Activated CD8-positive, alpha-beta T cell treated with anti-CD3 and anti-CD28 coated beads for 36 hours (primary cell): ENCODE data around the gene GANAB. TPM values are rescaled to one million over a fixed set of nuclear protein-coding genes. Genes with fewer than 3 reads are reported as not detected.
A peak's percentile ranks its signal among the peaks of the same experiment; 100 is the strongest.

Source experiments
- ATAC-seq: fragments of 200-7000 bp; cut with Tn5 transposase; one replicate; pipeline ENCODE4 v1.10.0; 2021; ENCODE audit warnings: mild to moderate bottlenecking, moderate library complexity
- CTCF ChIA-PET: fragments of 350-600 bp; sonication (Branson Sonifier 250); formaldehyde crosslinking; loops from one replicate; lab custom pipeline; 2021; ENCODE audit warnings: antibody characterized with exemption; lab: Charles Lee
- POLR2A ChIA-PET: fragments of 350-600 bp; sonication (Branson Sonifier 250); formaldehyde crosslinking; loops from one replicate; lab custom pipeline; 2021; ENCODE audit warnings: antibody characterized with exemption; lab: Charles Lee
- DNase-seq: peaks from one replicate; pipeline ENCODE4 v3.0.0-alpha.2; 2020
- H3K27ac Mint-ChIP-seq: one replicate; pipeline ENCODE4 v1.8.0; 2021; ENCODE audit warnings: mild to moderate bottlenecking, mixed read lengths
- H3K27me3 Mint-ChIP-seq: one replicate; pipeline ENCODE4 v1.8.0; 2021; ENCODE audit warnings: mixed read lengths
- H3K36me3 Mint-ChIP-seq: one replicate; pipeline ENCODE4 v1.8.0; 2021; ENCODE audit warnings: low read depth, mixed read lengths
- H3K4me1 Mint-ChIP-seq: one replicate; pipeline ENCODE4 v1.8.0; 2021; ENCODE audit warnings: low read depth, mixed read lengths
- H3K4me3 Mint-ChIP-seq: one replicate; pipeline ENCODE4 v1.8.0; 2021; ENCODE audit warnings: mild to moderate bottlenecking, moderate library complexity, mixed read lengths
- H3K9me3 Mint-ChIP-seq: one replicate; pipeline ENCODE4 v1.8.0; 2021; ENCODE audit warnings: mixed read lengths
- CTCF ChIP-seq: fragments of 200-600 bp; IDR thresholded peaks from one replicate; pipeline ENCODE4 v1.8.0; 2022; ENCODE audit warnings: antibody characterized with exemption, mild to moderate bottlenecking
- intact Hi-C: fragments of 100-400 bp; cut with micrococcal nuclease; formaldehyde crosslinking; loops from one replicate; pipeline ENCODE4 v1.10.0; 2022
- total RNA-seq, 2 experiments: library from RNA; stranded (reverse); gene quantifications; one replicate each; pipeline ENCODE4 v1.2.3, GENCODE V29; 2021

The GANAB gene
- total RNA-seq, 2 experiments from 2014 or later: 205 to 217 TPM

- DNase-seq: no peak
- CTCF ChIA-PET: interaction anchor here (0.9 to 1.3 kb wide), 5 partner anchors 14 to 117 kb away, joined by 3 to 4 read pairs (median 4); partner anchors contain the start of gene TUT1
These were observed 23.2 kb upstream of the GANAB start for GRCh38 chr11:62669420-62670161.

GRCh38 chr11:62667460-62667859 lies 21.0 kb upstream of the GANAB start:
- Mint-ChIP-seq H3K27me3 (no peaks in the 10 kb centered on the region), H3K27ac (peak overlapping the region; percentile 92), H3K9me3 (no peaks in the 10 kb centered on the region), H3K36me3 (peaks cover 70% of the 10 kb centered on the region), H3K4me1 (peaks cover 35% of the 10 kb centered on the region), H3K4me3 (peak overlapping the region; percentile 98)
- CTCF ChIA-PET: interaction anchor here (0.9 to 3.0 kb wide), 4 partner anchors 13 to 75 kb away, joined by 3 to 11 read pairs (median 6); no protein-coding TSS in a partner anchor
- ATAC-seq (no peak), DNase-seq (no peak)
- TF ChIP-seq CTCF: no peak
- POLR2A ChIA-PET: interaction anchor here (1.0 to 21.7 kb wide), 13 partner anchors 8 to 186 kb away, joined by 3 to 263 read pairs (median 9); partner anchors contain the start of genes B3GAT3, EML3, GANAB and INTS5
- intact Hi-C loops: loop anchor here (5.0 kb wide), 1 partner anchor 75 kb away; the partner anchor contains the start of gene TUT1

More at GRCh38 chr11:62669420-62670161, 23.2 kb upstream of the GANAB start:
- ATAC-seq: no peak
- Mint-ChIP-seq H3K27ac (peak overlapping the region; percentile 98), H3K27me3 (no peaks in the 10 kb centered on the region), H3K4me1 (peaks cover 36% of the 10 kb centered on the region), H3K36me3 (peaks cover 70% of the 10 kb centered on the region), H3K4me3 (peak overlapping the region; percentile 91), H3K9me3 (no peaks in the 10 kb centered on the region)
- POLR2A ChIA-PET: interaction anchor here (0.7 to 21.7 kb wide), 10 partner anchors 10 to 213 kb away, joined by 3 to 263 read pairs (median 16); partner anchors contain the start of genes B3GAT3, GANAB, INTS5 and ROM1
- TF ChIP-seq CTCF: no peak
- intact Hi-C loops: loop anchor here (5.0 kb wide), 1 partner anchor 77 kb away; the partner anchor contains the start of gene TUT1

- Mint-ChIP-seq H3K9me3 (no peaks in the 10 kb centered on the region), H3K27me3 (no peaks in the 10 kb centered on the region), H3K27ac (peak overlapping the region; percentile 92), H3K4me1 (peaks cover 37% of the 10 kb centered on the region), H3K4me3 (peak overlapping the region; percentile 98), H3K36me3 (peaks cover 71% of the 10 kb centered on the region)
- ATAC-seq (no peak), DNase-seq (no peak)
- intact Hi-C loops: loop anchor here (5.0 kb wide), 1 partner anchor 74 kb away; the partner anchor contains the start of gene TUT1
- no peak for TF ChIP-seq CTCF
- POLR2A ChIA-PET: interaction anchor here (0.7 to 21.7 kb wide), 25 partner anchors 9 to 187 kb away, joined by 3 to 263 read pairs (median 11); partner anchors contain the start of genes B3GAT3, EEF1G, EML3 and GANAB
- CTCF ChIA-PET: interaction anchor here (1.9 to 3.0 kb wide), 3 partner anchors 28 to 74 kb away, joined by 7 to 20 read pairs (median 11); partner anchors contain the start of gene TUT1
These were observed 20.0 kb upstream of the GANAB start for GRCh38 chr11:62666259-62666926.

GRCh38 chr11:62665599-62666258 lies 19.3 kb upstream of the GANAB start:
- DNase-seq: peak; percentile 80
- ChIA-PET CTCF (interaction anchor here (0.6 to 3.6 kb wide), 17 partner anchors 9 to 104 kb away, joined by 3 to 20 read pairs (median 5); partner anchors contain the start of genes EML3, INTS5, MTA2 and ROM1), POLR2A (interaction anchor here (0.7 to 21.7 kb wide), 38 partner anchors 10 to 241 kb away, joined by 3 to 263 read pairs (median 8); partner anchors contain the start of genes B3GAT3, EEF1G, EML3 and GANAB)
- no peak for TF ChIP-seq CTCF
- Mint-ChIP-seq H3K27ac (peak overlapping the region; percentile 92), H3K27me3 (no peaks in the 10 kb centered on the region), H3K36me3 (peaks cover 66% of the 10 kb centered on the region), H3K4me1 (peaks cover 37% of the 10 kb centered on the region), H3K4me3 (peak overlapping the region; percentile 98), H3K9me3 (no peaks in the 10 kb centered on the region)
- peak; percentile 27 for ATAC-seq
- intact Hi-C loops: loop anchor here (5.0 kb wide), 1 partner anchor 73 kb away; the partner anchor contains the start of gene TUT1
